Measurements from ENCODE around the gene FUCA2. TPM values are rescaled to one million over a fixed set of nuclear protein-coding genes. Genes with fewer than 3 reads are reported as not detected.
"Not testable (repeated sequence)": the region's sequence is repeated elsewhere in the genome, so short reads cannot be mapped to it uniquely, and the experiment has no call there.

The FUCA2 gene
- polyA plus RNA-seq, 1 donor = 25.3 TPM

DNA sequence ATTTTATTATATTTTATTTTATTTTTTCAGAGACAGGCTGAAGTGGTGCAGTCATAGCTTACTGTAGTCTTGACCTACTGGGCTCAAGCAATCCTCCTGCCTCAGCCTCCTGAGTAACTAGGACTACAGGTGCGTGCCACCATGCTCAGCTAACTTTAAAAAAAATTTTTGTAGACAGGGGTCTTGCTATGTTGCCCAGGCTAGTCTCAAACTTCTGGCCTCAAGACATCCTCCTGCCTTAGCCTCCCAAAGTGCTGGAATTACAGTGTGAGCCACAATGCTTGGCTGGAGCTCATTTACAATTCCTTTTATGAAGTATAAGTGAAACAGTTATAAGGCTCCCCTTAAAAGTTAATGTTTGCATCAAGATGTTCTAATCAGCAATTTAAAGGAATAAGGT lies 14.5 kb downstream of the FUCA2 start:
- no peak for DNase-seq

- DNase-seq = no peak
Observed at GRCh38 chr6:143490775-143491174, 20.7 kb downstream of the FUCA2 start.

DNA sequence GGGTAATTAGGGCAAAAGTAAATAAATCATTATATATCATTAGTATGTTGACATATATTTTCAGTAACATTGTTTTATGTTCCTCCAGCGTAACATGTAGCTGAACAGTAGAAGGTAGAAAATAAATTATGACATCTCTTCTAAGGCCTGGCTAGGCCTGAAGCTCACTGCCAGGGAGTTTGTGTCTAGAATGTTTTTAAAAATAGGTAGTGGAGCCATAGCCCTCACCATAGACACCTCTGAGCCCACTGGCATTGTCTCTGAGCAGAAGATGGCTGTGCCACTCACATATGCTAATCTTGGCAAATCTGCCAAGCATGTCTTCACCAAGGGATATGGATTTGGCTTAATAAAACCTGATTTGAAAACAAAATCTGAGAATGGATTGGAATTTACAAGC lies 21.3 kb downstream of the FUCA2 start:
- no peak for DNase-seq

GRCh38 chr6:143486752-143487151 lies 24.8 kb downstream of the FUCA2 start:
- no peak for DNase-seq

DNA sequence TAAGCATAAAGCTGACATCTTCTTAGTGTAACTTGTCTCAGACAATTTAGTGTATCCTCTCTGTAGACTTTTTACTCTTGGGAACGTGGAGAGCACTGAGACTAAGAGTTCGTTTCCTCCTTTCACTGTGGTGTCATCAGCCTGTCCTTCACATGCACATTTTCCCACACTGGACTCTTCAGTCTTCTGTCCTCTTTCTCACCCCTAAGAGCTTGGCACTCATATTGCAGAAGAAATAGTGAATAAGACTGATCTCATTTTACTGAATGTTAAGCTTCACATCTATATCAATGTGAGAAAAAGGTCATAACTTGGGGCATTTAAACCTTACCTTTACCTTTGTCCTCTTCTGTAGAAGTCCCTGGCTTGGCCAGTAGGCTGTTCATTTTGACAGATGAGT lies 25.6 kb downstream of the FUCA2 start:
- DNase-seq = no peak

GRCh38 chr6:143482593-143482992 lies 28.9 kb downstream of the FUCA2 start:
- no peak for DNase-seq

DNA sequence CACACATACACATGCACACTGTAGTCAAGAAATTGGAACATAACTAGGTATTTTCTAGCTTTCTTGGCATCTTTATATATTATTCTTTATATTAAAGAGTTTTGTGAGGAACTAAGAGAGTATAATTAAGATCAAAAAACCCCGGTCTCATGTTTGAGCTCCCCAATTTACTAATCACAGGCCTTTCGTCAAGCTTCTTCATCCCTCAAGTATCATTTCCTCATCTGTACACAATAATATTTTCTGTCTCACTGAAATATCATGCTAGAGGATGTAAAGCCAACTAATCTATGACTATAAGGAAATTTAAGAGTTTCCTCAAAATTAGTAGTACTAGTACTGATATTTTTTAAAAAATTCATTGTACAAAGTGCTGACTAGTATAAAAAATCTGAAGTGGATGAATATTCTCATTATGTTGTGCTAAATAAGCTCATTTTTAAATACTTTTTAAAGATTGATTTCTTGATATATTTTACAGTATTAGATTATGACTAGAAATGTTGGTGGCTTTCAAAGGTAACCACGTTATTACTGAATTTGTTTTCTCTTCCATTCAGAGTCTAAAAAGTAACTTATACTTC lies 32.9 kb downstream of the FUCA2 start:
- no peak for DNase-seq

DNA sequence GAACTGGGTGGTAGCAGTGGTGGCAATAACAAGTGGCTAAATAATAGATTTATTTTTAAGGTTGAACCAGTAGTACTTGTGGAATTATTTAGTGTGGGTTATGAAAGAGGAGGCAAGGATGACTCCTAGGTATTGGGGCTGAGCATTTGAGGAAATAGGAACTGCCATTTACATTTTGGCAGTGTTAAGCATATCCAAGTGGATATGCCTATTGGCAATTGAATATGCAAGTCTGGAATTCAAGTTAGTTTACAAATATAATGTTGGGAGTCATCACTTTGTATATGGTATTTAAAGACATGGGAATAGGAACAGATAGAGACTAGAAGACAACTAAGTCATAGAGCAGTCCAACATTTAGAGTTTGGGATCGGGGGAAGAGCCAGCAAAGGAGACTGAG lies 35.0 kb downstream of the FUCA2 start:
- no peak for DNase-seq

GRCh38 chr6:143471822-143472221 lies 39.7 kb downstream of the FUCA2 start:
- no peak for DNase-seq

DNA sequence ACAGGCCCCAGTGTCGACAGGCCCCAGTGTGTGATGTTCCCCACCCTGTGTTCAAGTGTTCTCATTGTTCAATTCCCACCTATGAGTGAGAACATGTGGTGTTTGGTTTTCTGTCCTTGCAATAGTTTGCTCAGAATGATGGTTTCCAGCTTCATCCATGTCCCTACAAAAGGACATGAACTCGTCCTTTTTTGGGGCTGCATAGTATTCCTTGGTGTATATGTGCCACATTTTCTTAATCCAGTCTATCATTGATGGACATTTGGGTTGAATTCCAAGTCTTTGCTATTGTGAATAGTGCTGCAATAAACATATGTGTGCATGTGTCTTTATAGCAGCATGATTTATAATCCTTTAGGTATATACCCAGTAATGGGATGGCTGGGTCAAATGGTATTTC lies 42.7 kb downstream of the FUCA2 start:
- not testable (repeated sequence) for DNase-seq

DNA sequence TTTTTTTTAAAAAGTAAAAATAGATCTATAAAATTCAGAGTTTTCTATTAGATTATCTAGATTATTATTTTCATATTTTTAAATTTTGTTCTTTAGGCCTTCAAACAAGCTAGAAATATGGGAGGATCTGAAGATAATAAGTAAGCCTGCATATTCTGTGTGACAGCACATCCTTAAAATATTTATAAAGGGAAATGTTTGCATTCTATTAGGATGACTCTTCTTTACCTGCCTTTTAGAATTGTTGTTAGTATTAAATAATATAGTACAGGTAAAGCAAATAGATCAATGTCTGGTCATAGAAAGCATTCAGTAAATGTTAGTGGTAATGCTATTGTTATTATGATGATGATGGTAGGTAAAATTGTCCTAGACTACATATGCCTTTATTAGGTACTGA lies 43.5 kb downstream of the FUCA2 start:
- no peak for DNase-seq

DNA sequence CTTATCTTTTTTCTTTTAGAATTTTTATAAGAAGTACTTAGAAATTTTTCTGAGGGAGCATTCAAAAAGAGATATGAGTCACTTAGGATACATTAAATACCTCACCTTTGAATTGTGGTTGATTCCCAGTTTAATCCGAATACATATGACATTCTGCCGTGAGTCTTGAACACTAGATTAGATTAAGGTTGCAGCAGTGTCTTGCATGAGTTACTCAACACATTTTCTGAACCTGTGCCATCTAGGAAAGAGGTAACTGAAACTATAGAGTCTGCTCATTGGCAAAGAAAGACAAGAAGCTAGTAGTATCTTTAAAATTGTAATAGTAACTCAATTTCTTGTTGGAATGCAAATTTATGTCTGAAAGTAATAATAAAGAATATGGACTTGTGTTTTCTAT lies 46.0 kb downstream of the FUCA2 start:
- no peak for DNase-seq

DNA sequence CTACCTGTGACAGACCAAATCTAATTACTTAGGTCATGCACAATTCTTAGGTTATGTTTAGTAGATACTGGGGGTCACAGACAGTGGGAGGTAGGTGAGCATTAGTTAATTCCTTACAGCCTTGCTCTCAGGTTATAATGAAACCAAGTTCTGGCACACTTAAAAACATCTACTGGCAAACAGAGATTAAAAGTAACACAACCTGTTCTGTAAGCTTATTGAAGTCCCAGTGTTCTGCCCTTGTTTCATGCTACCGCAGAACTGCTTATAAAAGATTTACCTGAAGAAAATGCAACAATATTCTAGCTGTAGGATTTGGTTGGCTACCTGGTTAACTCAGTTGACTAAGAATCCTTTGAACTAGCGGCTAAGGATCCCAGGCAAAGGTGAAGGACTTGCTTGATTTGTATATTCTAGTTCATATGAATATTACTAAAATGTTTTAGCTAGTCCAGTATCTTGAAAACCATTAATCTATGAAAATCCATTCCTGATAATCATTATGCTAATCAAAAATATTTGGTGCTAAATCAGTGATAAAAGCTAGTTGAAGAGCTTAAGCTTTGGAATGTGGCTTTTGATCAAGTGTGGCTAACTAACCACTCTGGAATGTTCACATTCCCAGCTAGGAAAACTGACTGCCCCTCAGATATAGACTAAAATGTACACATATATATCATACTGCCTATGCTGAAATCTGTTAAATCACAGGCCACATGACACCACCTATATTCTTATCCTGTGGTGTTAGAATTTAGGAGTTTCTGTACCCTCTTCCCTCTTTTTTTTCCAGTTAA lies 53.8 kb downstream of the FUCA2 start:
- DNase-seq = no peak

GRCh38 chr6:143451531-143451930 lies 60.0 kb downstream of the FUCA2 start:
- DNase-seq = no peak

DNA sequence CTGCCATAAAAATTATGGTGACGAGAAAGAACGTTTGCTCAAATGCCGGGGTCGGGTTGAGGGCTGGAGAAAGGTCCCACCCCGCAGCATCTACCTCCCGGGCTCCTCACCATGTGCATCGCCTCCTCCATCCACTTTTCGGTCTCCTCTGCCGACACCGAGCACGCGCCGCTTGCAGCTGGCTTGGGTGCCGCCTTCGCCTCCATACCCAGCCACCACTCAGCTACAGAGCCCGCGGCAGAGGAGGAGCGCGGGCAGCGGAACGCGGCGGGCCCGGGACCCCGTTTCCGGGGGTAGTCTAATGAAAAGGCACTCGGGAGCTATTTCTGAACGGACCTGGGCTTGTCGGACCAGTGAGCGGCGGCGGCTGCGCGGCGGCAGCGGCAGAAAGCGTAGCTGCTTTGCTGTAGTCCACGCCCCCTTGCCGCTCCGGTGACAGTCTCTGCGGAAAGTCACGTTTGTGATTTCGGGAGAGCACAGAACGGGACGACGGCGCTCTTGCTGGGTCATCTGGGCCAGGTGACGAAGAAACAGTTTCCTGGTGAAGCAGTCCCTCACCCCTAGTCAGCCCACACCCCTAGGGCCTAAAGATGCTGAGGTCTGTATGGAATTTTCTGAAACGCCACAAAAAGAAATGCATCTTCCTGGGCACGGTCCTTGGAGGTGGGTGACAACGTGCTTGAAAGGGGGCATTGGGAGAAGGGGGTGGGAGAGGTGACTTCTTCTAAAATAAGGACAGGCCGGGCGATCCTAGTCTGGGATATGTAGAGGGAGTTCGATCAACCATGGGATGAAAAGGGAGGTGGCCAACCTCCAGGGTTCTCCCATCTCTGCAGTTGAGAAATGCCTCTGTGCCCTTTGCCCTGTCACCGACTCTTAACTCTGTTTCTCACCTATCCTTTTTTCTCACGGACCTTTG lies 60.8 kb downstream of the FUCA2 start, which contains the start of the genes ADAT2 and PEX3:
Gene ADAT2 (minus strand): TSS at position 243 of the 919 bp plus-strand sequence. CDS start 37 bp downstream, at position 206.
Gene PEX3 (plus strand): TSS at position 353 of the 919 bp plus-strand sequence. CDS start 238 bp downstream, at position 591.
- DNase-seq = peak; percentile 91

DNA sequence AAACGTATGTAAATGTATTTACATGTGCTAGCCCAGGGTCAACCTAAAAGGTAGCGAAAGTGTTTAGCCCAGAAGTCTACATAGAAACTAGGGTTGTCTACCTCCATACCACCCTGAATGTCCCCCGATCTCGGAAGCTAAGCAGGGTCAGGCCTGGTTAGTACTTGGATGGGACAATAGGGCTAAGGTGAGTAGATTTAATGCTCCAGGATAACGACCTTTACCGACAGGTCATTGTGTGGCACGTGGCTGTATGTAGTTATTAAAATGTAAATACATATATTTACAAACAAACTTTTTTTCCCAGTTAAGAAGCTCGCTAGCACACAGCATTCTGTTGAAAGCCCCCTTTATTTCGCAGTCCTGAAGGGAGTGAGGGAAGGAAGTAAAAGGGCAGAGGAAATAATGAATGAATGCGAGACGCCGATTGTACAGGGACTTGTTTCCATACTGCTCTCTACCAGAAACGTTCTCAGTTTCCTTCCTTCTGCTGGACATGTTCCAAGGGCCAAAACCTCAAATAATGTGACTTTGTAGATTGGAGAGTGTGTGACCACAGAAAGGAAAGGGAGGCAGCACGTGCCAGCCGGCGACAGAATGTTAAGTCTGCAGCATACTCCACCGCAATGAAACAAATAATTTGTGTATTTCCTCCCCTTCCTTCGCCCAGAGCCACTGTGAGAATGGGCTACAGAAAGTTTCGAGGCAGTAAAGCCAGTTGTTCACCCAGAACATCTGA lies 61.6 kb downstream of the FUCA2 start:
- peak; percentile 10 for DNase-seq

- no peak for DNase-seq
Observed at GRCh38 chr6:143449082-143449713, 62.3 kb downstream of the FUCA2 start.

- not testable (repeated sequence) for DNase-seq
Observed at GRCh38 chr6:143447865-143448264, 63.7 kb downstream of the FUCA2 start.
